SK-N-SH treated with all-trans-retinoic acid at 6 μM for 48 hours (cell line): Measurements from ENCODE around the gene ADH1A.

Experiments
- ATAC-seq: fragments of 200-7000 bp; cut with Tn5 transposase; 3 replicates; pipeline ENCODE4 v1.9.1; 2020; ENCODE audit warnings: mild to moderate bottlenecking, moderate library complexity
- BACH2 ChIP-seq: fragments of 250-450 bp; sonication (Bioruptor Pico); IDR thresholded peaks from 2 replicates; pipeline ENCODE4 v1.9.0; 2021; ENCODE audit warnings: mild to moderate bottlenecking, borderline replicate concordance
- CSDC2 ChIP-seq: fragments of 250-450 bp; sonication (Bioruptor Pico); IDR thresholded peaks from 2 replicates; pipeline ENCODE4 v1.5.0; 2020; ENCODE audit warnings: mild to moderate bottlenecking, moderate library complexity
- ESRRG ChIP-seq: fragments of 250-450 bp; sonication (Bioruptor Pico); IDR thresholded peaks from 2 replicates; pipeline ENCODE4 v1.6.1; 2021; ENCODE audit warnings: mild to moderate bottlenecking
- GLIS3 ChIP-seq: fragments of 250-450 bp; sonication (Bioruptor Pico); IDR thresholded peaks from 2 replicates; pipeline ENCODE4 v1.5.0; 2020; ENCODE audit warnings: mild to moderate bottlenecking, moderate library complexity
- ISL1 ChIP-seq: fragments of 250-450 bp; sonication (Bioruptor Pico); IDR thresholded peaks from 2 replicates; pipeline ENCODE4 v2.1.2; 2022; ENCODE audit warnings: mild to moderate bottlenecking, moderate library complexity
- OSR1 ChIP-seq: fragments of 250-450 bp; sonication (Bioruptor Pico); IDR thresholded peaks from 2 replicates; pipeline ENCODE4 v1.8.0; 2022; ENCODE audit warnings: moderate library complexity, mild to moderate bottlenecking, inconsistent platforms
- RARB ChIP-seq: fragments of 250-450 bp; sonication (Bioruptor Pico); IDR thresholded peaks from 2 replicates; pipeline ENCODE4 v1.8.0; 2021; ENCODE audit warnings: mild to moderate bottlenecking, moderate library complexity
- TCF4 ChIP-seq: fragments of 250-450 bp; sonication (Bioruptor Pico); IDR thresholded peaks from 2 replicates; pipeline ENCODE4 v1.8.0; 2021; ENCODE audit warnings: mild to moderate bottlenecking, moderate library complexity, borderline replicate concordance
- TOX ChIP-seq: fragments of 250-450 bp; sonication (Bioruptor Pico); IDR thresholded peaks from 2 replicates; pipeline ENCODE4 v1.8.0; 2021; ENCODE audit warnings: mild to moderate bottlenecking, moderate library complexity, borderline replicate concordance
- ZC3H10 ChIP-seq: fragments of 250-450 bp; sonication (Bioruptor Pico); IDR thresholded peaks from 2 replicates; pipeline ENCODE4 v1.5.1; 2021; ENCODE audit warnings: mild to moderate bottlenecking, moderate library complexity
- ZFP3 ChIP-seq: fragments of 250-450 bp; sonication (Bioruptor Pico); IDR thresholded peaks from 2 replicates; pipeline ENCODE4 v1.5.0; 2020; ENCODE audit warnings: mild to moderate bottlenecking, moderate library complexity
- ZFP30 ChIP-seq: fragments of 450-650 bp; formaldehyde crosslinking; IDR thresholded peaks from 2 replicates; pipeline ENCODE4 v1.5.0; 2022; ENCODE audit warnings: mild to moderate bottlenecking, moderate library complexity
- ZNF565 ChIP-seq: fragments of 450-650 bp; formaldehyde crosslinking; conservative IDR thresholded peaks from 2 replicates; pipeline ENCODE4 v1.5.0; 2020; ENCODE audit warnings: low read depth, mild to moderate bottlenecking, moderate library complexity
- ZNF70 ChIP-seq: fragments of 450-650 bp; formaldehyde crosslinking; IDR thresholded peaks from 2 replicates; pipeline ENCODE4 v1.5.0; 2020; ENCODE audit warnings: mild to moderate bottlenecking, moderate library complexity
- ZNF8 ChIP-seq: fragments of 450-650 bp; formaldehyde crosslinking; IDR thresholded peaks from 2 replicates; pipeline ENCODE4 v1.5.0; 2020; ENCODE audit warnings: mild to moderate bottlenecking, moderate library complexity
- TF ChIP-seq, protein P1 (sequence below): fragments of 250-450 bp; sonication (Bioruptor Pico); IDR thresholded peaks from 2 replicates; pipeline ENCODE4 v1.5.0; 2020; ENCODE audit warnings: mild to moderate bottlenecking, moderate library complexity
- TF ChIP-seq, protein P2 (sequence below): fragments of 250-450 bp; sonication (Bioruptor Pico); IDR thresholded peaks from 2 replicates; pipeline ENCODE4 v1.8.0; 2020; ENCODE audit warnings: mild to moderate bottlenecking, moderate library complexity, borderline replicate concordance
- TF ChIP-seq, protein P3 (sequence below): fragments of 250-450 bp; sonication (Bioruptor Pico); IDR thresholded peaks from 2 replicates; pipeline ENCODE4 v1.5.1; 2020; ENCODE audit warnings: low read depth, mild to moderate bottlenecking, moderate library complexity
- TF ChIP-seq, protein P4 (sequence below): fragments of 250-450 bp; sonication (Bioruptor Pico); IDR thresholded peaks from 2 replicates; pipeline ENCODE4 v1.8.0; 2021; ENCODE audit warnings: low read depth, mild to moderate bottlenecking, moderate library complexity, borderline replicate concordance

The ADH1A gene

DNA sequence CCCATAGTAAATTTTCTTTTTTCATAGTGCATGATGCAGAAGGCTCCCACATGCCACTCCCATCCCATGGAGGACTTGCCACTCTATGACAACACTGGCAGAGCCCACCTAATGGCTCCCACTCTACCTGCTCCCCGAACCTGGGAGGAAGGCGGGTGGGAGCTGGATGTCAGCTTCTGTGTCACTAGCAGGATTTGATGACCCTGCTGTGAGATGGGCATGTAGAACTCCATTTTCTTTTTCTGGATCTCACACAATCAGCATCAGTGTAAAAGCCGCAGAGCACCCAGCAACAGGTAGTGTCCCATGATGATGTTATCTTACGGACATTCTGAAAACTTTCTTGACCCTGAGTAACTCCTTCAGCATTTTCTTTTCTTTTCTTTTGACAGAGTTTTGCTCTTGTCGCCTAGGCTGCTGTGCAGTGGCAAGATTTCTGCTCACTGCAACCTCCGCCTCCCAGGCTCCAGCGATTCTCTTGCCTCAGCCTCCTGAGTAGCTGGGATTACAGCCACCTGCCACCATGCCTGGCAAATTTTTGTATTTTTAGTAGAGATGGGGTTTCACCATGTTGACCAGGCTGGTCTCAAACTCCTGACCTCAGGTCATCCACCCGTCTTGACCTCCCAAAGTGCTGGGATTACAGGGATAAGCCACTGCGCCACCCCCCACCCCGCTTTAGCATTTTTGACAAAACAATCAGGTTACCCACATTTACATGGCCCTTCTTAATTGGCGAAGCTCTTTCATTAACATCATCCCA, 15.0 kb upstream of the ADH1A start (continued):
- TF ChIP-seq, protein P1, sequence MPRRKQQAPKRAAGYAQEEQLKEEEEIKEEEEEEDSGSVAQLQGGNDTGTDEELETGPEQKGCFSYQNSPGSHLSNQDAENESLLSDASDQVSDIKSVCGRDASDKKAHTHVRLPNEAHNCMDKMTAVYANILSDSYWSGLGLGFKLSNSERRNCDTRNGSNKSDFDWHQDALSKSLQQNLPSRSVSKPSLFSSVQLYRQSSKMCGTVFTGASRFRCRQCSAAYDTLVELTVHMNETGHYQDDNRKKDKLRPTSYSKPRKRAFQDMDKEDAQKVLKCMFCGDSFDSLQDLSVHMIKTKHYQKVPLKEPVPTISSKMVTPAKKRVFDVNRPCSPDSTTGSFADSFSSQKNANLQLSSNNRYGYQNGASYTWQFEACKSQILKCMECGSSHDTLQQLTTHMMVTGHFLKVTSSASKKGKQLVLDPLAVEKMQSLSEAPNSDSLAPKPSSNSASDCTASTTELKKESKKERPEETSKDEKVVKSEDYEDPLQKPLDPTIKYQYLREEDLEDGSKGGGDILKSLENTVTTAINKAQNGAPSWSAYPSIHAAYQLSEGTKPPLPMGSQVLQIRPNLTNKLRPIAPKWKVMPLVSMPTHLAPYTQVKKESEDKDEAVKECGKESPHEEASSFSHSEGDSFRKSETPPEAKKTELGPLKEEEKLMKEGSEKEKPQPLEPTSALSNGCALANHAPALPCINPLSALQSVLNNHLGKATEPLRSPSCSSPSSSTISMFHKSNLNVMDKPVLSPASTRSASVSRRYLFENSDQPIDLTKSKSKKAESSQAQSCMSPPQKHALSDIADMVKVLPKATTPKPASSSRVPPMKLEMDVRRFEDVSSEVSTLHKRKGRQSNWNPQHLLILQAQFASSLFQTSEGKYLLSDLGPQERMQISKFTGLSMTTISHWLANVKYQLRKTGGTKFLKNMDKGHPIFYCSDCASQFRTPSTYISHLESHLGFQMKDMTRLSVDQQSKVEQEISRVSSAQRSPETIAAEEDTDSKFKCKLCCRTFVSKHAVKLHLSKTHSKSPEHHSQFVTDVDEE (CRISPR knock-in tag): no peak
- TF ChIP-seq ISL1 (CRISPR knock-in tag) (no peak), ZNF8 (CRISPR knock-in tag) (no peak), ZNF565 (CRISPR knock-in tag) (no peak), GLIS3 (CRISPR knock-in tag) (no peak), TOX (CRISPR knock-in tag) (no peak)

DNA sequence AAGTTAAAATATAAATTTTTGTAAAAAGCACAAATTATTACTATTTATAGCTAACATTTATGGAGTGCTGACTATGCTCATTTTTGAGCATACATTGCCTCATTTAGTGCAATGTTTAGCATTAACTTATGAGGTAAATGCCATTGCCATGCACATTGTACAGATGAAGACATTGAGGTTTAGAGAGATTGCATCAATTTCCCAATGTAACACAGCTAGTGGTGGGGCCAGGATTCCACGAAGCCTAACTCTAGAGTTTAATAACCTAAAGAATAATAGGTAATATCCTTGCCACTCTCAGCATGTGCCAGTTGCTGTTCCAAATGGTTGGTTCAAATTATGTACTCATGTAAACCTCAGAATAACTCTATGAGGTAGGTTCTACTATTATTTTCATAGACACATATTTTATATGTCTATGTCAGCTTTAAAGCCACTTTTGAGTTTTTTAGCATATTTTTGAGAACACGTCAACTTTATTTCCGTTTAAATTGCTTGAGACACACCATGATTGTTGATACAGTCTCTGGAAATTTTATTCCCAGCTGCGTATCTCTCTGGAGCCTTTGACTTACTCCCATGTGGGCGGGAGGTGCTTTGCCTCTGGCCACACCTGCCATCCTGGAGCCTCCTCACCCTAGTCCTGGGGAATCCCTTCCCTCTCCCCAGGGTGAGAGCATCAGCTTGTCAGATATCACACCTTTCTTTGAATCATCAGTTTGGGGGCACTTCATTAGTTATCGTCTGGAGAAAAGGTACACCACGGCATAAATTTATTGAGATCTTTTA, 10.8 kb upstream of the ADH1A start:
- no peak for ATAC-seq
- TF ChIP-seq OSR1 (CRISPR knock-in tag) (no peak), ZFP3 (CRISPR knock-in tag) (no peak), ZFP30 (CRISPR knock-in tag) (no peak), RARB (CRISPR knock-in tag) (no peak), ZNF70 (CRISPR knock-in tag) (no peak), ZNF8 (CRISPR knock-in tag) (no peak), GLIS3 (CRISPR knock-in tag) (no peak), TCF4 (CRISPR knock-in tag) (no peak), BACH2 (CRISPR knock-in tag) (no peak), CSDC2 (CRISPR knock-in tag) (no peak), ESRRG (CRISPR knock-in tag) (no peak), ZNF565 (CRISPR knock-in tag) (no peak), ISL1 (CRISPR knock-in tag) (no peak)
- TF ChIP-seq, protein P1 (CRISPR knock-in tag): no peak
- TF ChIP-seq, protein P2, sequence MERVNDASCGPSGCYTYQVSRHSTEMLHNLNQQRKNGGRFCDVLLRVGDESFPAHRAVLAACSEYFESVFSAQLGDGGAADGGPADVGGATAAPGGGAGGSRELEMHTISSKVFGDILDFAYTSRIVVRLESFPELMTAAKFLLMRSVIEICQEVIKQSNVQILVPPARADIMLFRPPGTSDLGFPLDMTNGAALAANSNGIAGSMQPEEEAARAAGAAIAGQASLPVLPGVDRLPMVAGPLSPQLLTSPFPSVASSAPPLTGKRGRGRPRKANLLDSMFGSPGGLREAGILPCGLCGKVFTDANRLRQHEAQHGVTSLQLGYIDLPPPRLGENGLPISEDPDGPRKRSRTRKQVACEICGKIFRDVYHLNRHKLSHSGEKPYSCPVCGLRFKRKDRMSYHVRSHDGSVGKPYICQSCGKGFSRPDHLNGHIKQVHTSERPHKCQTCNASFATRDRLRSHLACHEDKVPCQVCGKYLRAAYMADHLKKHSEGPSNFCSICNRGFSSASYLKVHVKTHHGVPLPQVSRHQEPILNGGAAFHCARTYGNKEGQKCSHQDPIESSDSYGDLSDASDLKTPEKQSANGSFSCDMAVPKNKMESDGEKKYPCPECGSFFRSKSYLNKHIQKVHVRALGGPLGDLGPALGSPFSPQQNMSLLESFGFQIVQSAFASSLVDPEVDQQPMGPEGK: no peak
- TF ChIP-seq, protein P3, sequence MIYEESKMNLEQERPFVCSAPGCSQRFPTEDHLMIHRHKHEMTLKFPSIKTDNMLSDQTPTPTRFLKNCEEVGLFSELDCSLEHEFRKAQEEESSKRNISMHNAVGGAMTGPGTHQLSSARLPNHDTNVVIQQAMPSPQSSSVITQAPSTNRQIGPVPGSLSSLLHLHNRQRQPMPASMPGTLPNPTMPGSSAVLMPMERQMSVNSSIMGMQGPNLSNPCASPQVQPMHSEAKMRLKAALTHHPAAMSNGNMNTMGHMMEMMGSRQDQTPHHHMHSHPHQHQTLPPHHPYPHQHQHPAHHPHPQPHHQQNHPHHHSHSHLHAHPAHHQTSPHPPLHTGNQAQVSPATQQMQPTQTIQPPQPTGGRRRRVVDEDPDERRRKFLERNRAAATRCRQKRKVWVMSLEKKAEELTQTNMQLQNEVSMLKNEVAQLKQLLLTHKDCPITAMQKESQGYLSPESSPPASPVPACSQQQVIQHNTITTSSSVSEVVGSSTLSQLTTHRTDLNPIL (CRISPR knock-in tag): no peak
- TF ChIP-seq, all 23 proteins: peak for 0

DNA sequence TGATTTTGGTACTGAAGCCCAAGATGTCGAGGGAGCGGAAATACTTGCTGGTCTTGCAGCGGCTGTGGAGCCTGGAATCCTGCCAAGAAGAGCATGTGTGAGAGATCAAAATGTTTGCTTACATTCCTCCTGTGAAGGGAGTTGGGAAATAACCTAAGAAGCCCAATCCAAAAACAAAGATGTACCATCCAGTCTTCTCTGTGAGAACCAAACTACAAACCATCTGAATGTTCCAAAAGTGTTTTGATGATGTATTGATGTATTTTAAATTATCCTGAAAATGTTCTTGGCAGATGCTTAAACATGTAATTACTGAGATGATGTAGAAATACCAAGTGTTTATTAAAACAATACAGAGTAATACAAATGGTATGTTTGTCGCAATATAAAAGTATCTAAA, 10.1 kb upstream of the ADH1A start:
- ATAC-seq: no peak
- TF ChIP-seq, protein P2: no peak
- TF ChIP-seq RARB (CRISPR knock-in tag): no peak
- TF ChIP-seq, protein P4, sequence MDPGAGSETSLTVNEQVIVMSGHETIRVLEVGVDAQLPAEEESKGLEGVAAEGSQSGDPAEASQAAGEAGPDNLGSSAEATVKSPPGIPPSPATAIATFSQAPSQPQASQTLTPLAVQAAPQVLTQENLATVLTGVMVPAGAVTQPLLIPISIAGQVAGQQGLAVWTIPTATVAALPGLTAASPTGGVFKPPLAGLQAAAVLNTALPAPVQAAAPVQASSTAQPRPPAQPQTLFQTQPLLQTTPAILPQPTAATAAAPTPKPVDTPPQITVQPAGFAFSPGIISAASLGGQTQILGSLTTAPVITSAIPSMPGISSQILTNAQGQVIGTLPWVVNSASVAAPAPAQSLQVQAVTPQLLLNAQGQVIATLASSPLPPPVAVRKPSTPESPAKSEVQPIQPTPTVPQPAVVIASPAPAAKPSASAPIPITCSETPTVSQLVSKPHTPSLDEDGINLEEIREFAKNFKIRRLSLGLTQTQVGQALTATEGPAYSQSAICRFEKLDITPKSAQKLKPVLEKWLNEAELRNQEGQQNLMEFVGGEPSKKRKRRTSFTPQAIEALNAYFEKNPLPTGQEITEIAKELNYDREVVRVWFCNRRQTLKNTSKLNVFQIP (CRISPR knock-in tag): no peak
- TF ChIP-seq ZC3H10 (CRISPR knock-in tag): no peak
- TF ChIP-seq ISL1 (CRISPR knock-in tag): no peak
- TF ChIP-seq ZFP3 (CRISPR knock-in tag): no peak
- TF ChIP-seq GLIS3 (CRISPR knock-in tag): no peak
- TF ChIP-seq, protein P3 (CRISPR knock-in tag): no peak
- no peak for TF ChIP-seq ZNF70 (CRISPR knock-in tag)
- TF ChIP-seq ESRRG (CRISPR knock-in tag): no peak
- TF ChIP-seq OSR1 (CRISPR knock-in tag): no peak
- no peak for TF ChIP-seq TCF4 (CRISPR knock-in tag)
